Vagina (tissue), 2 donors: ENCODE data around the gene EMILIN3.

ENCODE experiments used
- CTCF ChIP-seq, 3 experiments: fragments of 450-650 bp in 2 of 3; fragments of 200-600 bp in 1 of 3; sonication (generic) in 1 of 3; IDR thresholded peaks; one replicate each; pipeline ENCODE4 v1.5.1; 2017 to 2019; ENCODE audit warnings: antibody characterized with exemption in 3 of 3, mild to moderate bottlenecking in 2 of 3, moderate library complexity in 2 of 3
- POLR2AphosphoS5 ChIP-seq, 2 donors: sonication (generic); formaldehyde crosslinking; IDR thresholded peaks; one replicate each; pipeline ENCODE4 v1.9.0; 2017; ENCODE audit warnings: antibody characterized with exemption in 2 of 2, mild to moderate bottlenecking in 2 of 2, low read depth in 1 of 2; ENCODE audit not compliant: insufficient read depth in 1 of 2

GRCh38 chr20:41367956-41368355 lies 1.3 kb upstream of the EMILIN3 start:
- TF ChIP-seq CTCF (IDR thresholded peaks at IDR 0.05) = no peak
- no peak for TF ChIP-seq POLR2AphosphoS5 (IDR thresholded peaks at IDR 0.05; ENCODE audit: insufficient read depth in 1 of 2, low read depth in 1 of 2)
